Amniotic stem cell (primary cell): ENCODE data around the gene ZNF333.
"Not testable (repeated sequence)": the region's sequence is repeated elsewhere in the genome, so short reads cannot be mapped to it uniquely, and the experiment has no call there.

ENCODE experiments used
- DNase-seq: peaks from one replicate; lab custom pipeline; 2025; lab: John Stamatoyannopoulos, UW

Gene ZNF333

GRCh38 chr19:14769201-14769600 is 79.4 kb downstream of the ZNF333 start:
- no peak for DNase-seq

- DNase-seq, result no peak
Observed at GRCh38 chr19:14770136-14770535, 80.3 kb downstream of the ZNF333 start.

GRCh38 chr19:14770944-14771839 is 81.3 kb downstream of the ZNF333 start:
- DNase-seq, result no peak

- DNase-seq, result no peak
Observed at GRCh38 chr19:14772467-14772866, 82.6 kb downstream of the ZNF333 start.

- DNase-seq, result no peak
Observed at GRCh38 chr19:14772995-14773394, 83.1 kb downstream of the ZNF333 start.

GRCh38 chr19:14773722-14774121 is 83.9 kb downstream of the ZNF333 start:
- DNase-seq, result not testable (repeated sequence)

- no peak for DNase-seq
Observed at GRCh38 chr19:14774373-14774772, 84.5 kb downstream of the ZNF333 start.

GRCh38 chr19:14775326-14775725 is 85.5 kb downstream of the ZNF333 start:
- DNase-seq, result not testable (repeated sequence)

GRCh38 chr19:14775869-14776586 is 86.2 kb downstream of the ZNF333 start:
- DNase-seq, result no peak

GRCh38 chr19:14777645-14778044 is 87.8 kb downstream of the ZNF333 start:
- not testable (repeated sequence) for DNase-seq

- not testable (repeated sequence) for DNase-seq
Observed at GRCh38 chr19:14778110-14778845, 88.4 kb downstream of the ZNF333 start, which contains the start of gene ADGRE2. ADGRE2 (minus strand) TSS chr19:14778560; CDS start chr19:14776756, 1,804 bp downstream.

GRCh38 chr19:14779151-14779550 is 89.3 kb downstream of the ZNF333 start:
- no peak for DNase-seq

- DNase-seq, result not testable (repeated sequence)
Observed at GRCh38 chr19:14780622-14781225, 90.9 kb downstream of the ZNF333 start.

- DNase-seq, result not testable (repeated sequence)
Observed at GRCh38 chr19:14781713-14782536, 92.1 kb downstream of the ZNF333 start.

- no peak for DNase-seq
Observed at GRCh38 chr19:14782626-14783409, 93.0 kb downstream of the ZNF333 start.
